Lung (tissue), 12 donors: ENCODE measurements around the gene GNG3. TPM values are rescaled to one million over a fixed set of nuclear protein-coding genes. Genes with fewer than 3 reads are reported as not detected.
"Not testable (repeated sequence)": the region's sequence is repeated elsewhere in the genome, so short reads cannot be mapped to it uniquely, and the experiment has no call there.

Experiments
- ATAC-seq: fragments of 200-7000 bp; cut with Tn5 transposase; one replicate; pipeline ENCODE4 v1.9.1; 2020; ENCODE audit warnings: moderate number of reproducible peaks; ENCODE audit not compliant: insufficient read depth, low FRiP score
- DNase-seq, 3 donors: peaks; one replicate each; pipeline ENCODE4 v3.0.0-alpha.2; 2013 to 2017
- H3K27ac ChIP-seq, 2 donors: one replicate each; pipeline ENCODE4 v1.5.1; 2013; ENCODE audit warnings: mild to moderate bottlenecking in 2 of 2, moderate library complexity in 2 of 2, control low read depth in 1 of 2, inconsistent platforms in 1 of 2, low read depth in 1 of 2, low read length in 1 of 2
- H3K27me3 ChIP-seq, 3 donors: one replicate each; pipeline ENCODE4 v1.5.1; 2013; ENCODE audit warnings: low read length in 2 of 3; ENCODE audit not compliant: control insufficient read depth in 3 of 3, insufficient read depth in 3 of 3
- H3K36me3 ChIP-seq, 4 donors: one replicate each; pipeline ENCODE4 v1.5.1; 2013; ENCODE audit warnings: low read length in 4 of 4, mild to moderate bottlenecking in 1 of 4, moderate library complexity in 1 of 4; ENCODE audit not compliant: control insufficient read depth in 4 of 4, insufficient read depth in 4 of 4
- H3K4me1 ChIP-seq, 5 donors: one replicate each; pipeline ENCODE4 v1.5.1; 2013; ENCODE audit warnings: low read length in 5 of 5, mild to moderate bottlenecking in 2 of 5, moderate library complexity in 1 of 5; ENCODE audit not compliant: control insufficient read depth in 5 of 5, insufficient read depth in 5 of 5
- H3K4me3 ChIP-seq: one replicate; pipeline ENCODE4 v1.5.1; 2013; ENCODE audit warnings: mild to moderate bottlenecking, control low read depth, moderate library complexity
- H3K9ac ChIP-seq, 2 donors: one replicate each; pipeline ENCODE4 v1.5.1; 2013; ENCODE audit warnings: low read length in 2 of 2, control low read depth in 1 of 2; ENCODE audit not compliant: insufficient read depth in 1 of 2
- H3K9me3 ChIP-seq, 4 donors: one replicate each; pipeline ENCODE4 v1.5.1; 2013; ENCODE audit warnings: low read length in 3 of 4, mild to moderate bottlenecking in 1 of 4, moderate library complexity in 1 of 4; ENCODE audit not compliant: control insufficient read depth in 4 of 4, insufficient read depth in 3 of 4
- WGBS, 2 donors: extraction: QIAGEN DNeasy Blood & Tissue Kit; methylation state at CpG; one replicate each; pipeline ENCODE4 v1.1.7; 2013; 5-methylcytosine and 5-hydroxymethylcytosine counted together
- polyA plus RNA-seq, 2 donors: library from polyadenylated mRNA; stranded (reverse); fragments of 200-250 nt; gene quantifications; one replicate each; pipeline ENCODE4 v1.2.1, GENCODE V29; 2013
- total RNA-seq, 2 donors: library from RNA; depleted of rRNA in 1 of 2; stranded (reverse); fragments of >200 nt in 1 of 2; gene quantifications; one replicate each; pipeline ENCODE4 v1.2.1, GENCODE V29; 2014 to 2021
- TF ChIP-seq, protein P1 (sequence below): IDR thresholded peaks from 2 replicates; pipeline ENCODE4 v1.5.1; 2012; ENCODE audit warnings: mild to moderate bottlenecking; ENCODE audit errors: control extremely low read depth, extremely low read depth
- donor health status: control.
- donor health status: control.
- donor health status: Bipolar disorder and iron deficiency.
- donor health status: healthy.
- donor health status: DM: yes; HTN: yes; CAD: no.

GNG3 gene
- total and polyA plus RNA-seq, 4 donors, result 0.05 to 0.40 (median 0.26) TPM; not detected in 1

DNA sequence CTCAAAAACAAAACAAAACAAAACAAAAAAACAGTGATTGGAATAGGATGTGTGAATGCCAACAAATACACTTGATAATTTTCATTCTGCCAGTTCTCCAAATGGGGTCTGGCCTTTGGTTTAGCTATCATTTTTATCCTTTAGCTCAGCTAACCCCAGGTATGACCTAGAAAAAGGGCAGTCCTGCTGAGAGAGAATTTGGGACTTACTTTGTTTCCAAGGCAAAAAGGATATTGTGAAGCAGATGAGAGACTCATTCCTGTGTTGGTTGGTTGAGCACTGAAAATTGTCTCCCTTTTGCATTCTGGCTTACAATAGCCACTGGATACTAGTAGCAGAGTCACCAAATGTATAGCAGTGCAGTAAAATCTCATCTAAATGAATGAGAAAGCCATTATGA, 29.7 kb downstream of the GNG3 start:
- TF ChIP-seq, protein P1, sequence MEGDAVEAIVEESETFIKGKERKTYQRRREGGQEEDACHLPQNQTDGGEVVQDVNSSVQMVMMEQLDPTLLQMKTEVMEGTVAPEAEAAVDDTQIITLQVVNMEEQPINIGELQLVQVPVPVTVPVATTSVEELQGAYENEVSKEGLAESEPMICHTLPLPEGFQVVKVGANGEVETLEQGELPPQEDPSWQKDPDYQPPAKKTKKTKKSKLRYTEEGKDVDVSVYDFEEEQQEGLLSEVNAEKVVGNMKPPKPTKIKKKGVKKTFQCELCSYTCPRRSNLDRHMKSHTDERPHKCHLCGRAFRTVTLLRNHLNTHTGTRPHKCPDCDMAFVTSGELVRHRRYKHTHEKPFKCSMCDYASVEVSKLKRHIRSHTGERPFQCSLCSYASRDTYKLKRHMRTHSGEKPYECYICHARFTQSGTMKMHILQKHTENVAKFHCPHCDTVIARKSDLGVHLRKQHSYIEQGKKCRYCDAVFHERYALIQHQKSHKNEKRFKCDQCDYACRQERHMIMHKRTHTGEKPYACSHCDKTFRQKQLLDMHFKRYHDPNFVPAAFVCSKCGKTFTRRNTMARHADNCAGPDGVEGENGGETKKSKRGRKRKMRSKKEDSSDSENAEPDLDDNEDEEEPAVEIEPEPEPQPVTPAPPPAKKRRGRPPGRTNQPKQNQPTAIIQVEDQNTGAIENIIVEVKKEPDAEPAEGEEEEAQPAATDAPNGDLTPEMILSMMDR, result no peak
- Histone ChIP-seq H3K9me3 (no peaks in the 10 kb centered on the region), H3K4me3 (no peak overlapping the region), H3K36me3 (peaks cover 16 to 35% (median 21%) of the 10 kb centered on the region in 4 donors), H3K9ac (no peak overlapping the region), H3K27ac (no peak overlapping the region), H3K4me1 (no peaks in the 10 kb centered on the region), H3K27me3 (no peaks in the 10 kb centered on the region)
- DNase-seq, result no peak
- no peak for ATAC-seq

DNA sequence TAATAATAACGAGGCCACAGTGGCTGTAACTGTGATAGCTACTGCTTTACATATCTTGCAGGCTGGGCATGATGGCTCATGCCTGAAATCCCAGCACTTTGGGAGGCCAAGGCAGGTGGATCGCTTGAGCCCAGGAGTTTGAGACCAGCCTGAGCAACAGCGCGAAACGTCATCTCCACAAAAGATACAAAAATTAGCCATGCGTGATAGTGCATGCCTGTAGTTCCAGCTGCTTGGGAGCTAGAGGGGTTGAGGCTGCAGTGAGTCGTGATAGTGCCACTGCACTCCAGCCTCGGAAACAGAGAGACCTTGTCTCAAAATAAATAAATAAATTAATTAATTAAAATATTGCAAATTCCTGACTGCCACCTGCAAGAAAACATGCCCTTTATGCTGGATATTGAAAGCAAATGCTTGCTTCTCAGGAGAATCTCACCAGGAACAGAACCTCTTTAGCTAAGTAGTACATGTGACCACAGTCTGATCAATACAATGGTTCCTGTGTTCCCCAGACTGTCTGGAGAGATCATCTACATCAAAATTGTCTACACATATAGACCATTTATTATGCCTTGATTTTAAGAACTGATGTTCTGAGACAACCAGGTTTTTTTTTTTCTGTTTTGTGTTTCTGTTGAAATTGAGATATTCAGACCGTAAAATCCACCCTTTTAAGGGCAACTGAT, 40.1 kb downstream of the GNG3 start:
- no peak overlapping the region for H3K27ac ChIP-seq
- H3K4me3 ChIP-seq, result no peak overlapping the region
- no peaks in the 10 kb centered on the region for H3K27me3 ChIP-seq
- TF ChIP-seq, protein P1, result no peak
- DNase-seq (no peak), ATAC-seq (no peak)
- no peaks in the 10 kb centered on the region for H3K9me3 ChIP-seq
- H3K9ac ChIP-seq, result no peak overlapping the region
- WGBS, 2 donors, result 86 to 92% methylated on average over 9 of the region's 9 CpGs
- H3K4me1 ChIP-seq, result no peaks in the 10 kb centered on the region
- H3K36me3 ChIP-seq, result peaks cover 0 to 15% (median 10%) of the 10 kb centered on the region in 4 donors

DNA sequence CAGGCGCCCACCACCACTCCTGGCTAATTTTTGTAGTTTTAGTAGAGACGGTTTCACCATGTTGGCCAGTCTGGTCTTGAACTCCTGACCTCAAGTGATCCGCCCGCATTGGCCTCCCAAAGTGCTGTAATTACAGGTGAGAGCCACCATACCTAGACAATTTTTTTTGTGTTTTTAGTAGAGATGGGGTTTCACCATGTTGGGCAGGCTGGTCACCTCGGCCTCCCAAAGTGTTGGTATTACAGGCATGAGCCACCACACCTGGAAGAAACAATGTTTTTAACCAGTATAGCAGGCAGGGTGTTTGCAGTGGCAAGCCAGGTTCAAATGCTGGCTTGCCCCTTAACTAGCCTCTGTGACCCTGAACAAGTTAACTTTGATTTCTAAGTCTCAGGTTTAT, 42.5 kb downstream of the GNG3 start:
- not testable (repeated sequence) for H3K9me3 ChIP-seq, H3K9ac ChIP-seq, H3K4me3 ChIP-seq, ATAC-seq, H3K27ac ChIP-seq, DNase-seq, H3K27me3 ChIP-seq
- Histone ChIP-seq H3K4me1 (peaks cover 0 to 11% (median 0%) of the 10 kb centered on the region in 5 donors), H3K36me3 (peaks cover 0 to 20% (median 13%) of the 10 kb centered on the region in 4 donors)
- WGBS, 2 donors, result 97% methylated on average over 5 of the region's 5 CpGs

GRCh38 chr11:62752177-62752785, 44.8 kb downstream of the GNG3 start:
- Histone ChIP-seq H3K4me3 (no peak overlapping the region), H3K9me3 (no peaks in the 10 kb centered on the region), H3K9ac (no peak overlapping the region), H3K36me3 (peaks cover 0 to 20% (median 11%) of the 10 kb centered on the region in 4 donors), H3K27me3 (no peaks in the 10 kb centered on the region), H3K27ac (no peak overlapping the region), H3K4me1 (peaks cover 0 to 11% (median 0%) of the 10 kb centered on the region in 5 donors)
- DNase-seq (no peak), ATAC-seq (no peak)
- TF ChIP-seq, protein P1, result no peak
- WGBS, 2 donors, result 94 to 95% methylated on average over 14 of the region's 14 CpGs
